Psoas muscle (tissue), 8 donors: ENCODE measurements around the gene ATP10B. TPM values are rescaled to one million over a fixed set of nuclear protein-coding genes. Genes with fewer than 3 reads are reported as not detected.

Experiments used
- ATAC-seq, 4 donors: fragments of 200-7000 bp; cut with Tn5 transposase; one replicate each; pipeline ENCODE4 v1.9.1; 2020; ENCODE audit warnings: moderate library complexity in 3 of 4, mild to moderate bottlenecking in 2 of 4
- DNase-seq, 2 donors: peaks; one replicate each; pipeline ENCODE4 v3.0.0-alpha.2; 2020
- H3K27ac ChIP-seq: fragments of 200-600 bp; one replicate; pipeline ENCODE4 v1.8.0; 2022
- H3K27me3 ChIP-seq, 3 donors: fragments of 200-600 bp in 1 of 3; one replicate each; pipeline versions ENCODE4 v1.6.1 to v1.8.0; 2013 to 2022; ENCODE audit warnings: low read length in 2 of 3, mild to moderate bottlenecking in 2 of 3, moderate library complexity in 1 of 3; ENCODE audit not compliant: insufficient read depth in 3 of 3
- H3K36me3 ChIP-seq, 2 donors: fragments of 200-600 bp in 1 of 2; one replicate each; pipeline versions ENCODE4 v1.6.1 to v1.8.0; 2013 to 2022; ENCODE audit warnings: low read depth in 1 of 2, mild to moderate bottlenecking in 1 of 2, moderate library complexity in 1 of 2; ENCODE audit not compliant: insufficient read depth in 1 of 2
- H3K4me1 ChIP-seq: fragments of 200-600 bp; one replicate; pipeline ENCODE4 v1.8.0; 2022
- H3K4me3 ChIP-seq: fragments of 200-600 bp; one replicate; pipeline ENCODE4 v1.8.0; 2022; ENCODE audit warnings: mild to moderate bottlenecking
- H3K9me3 ChIP-seq: fragments of 200-600 bp; one replicate; pipeline ENCODE4 v1.8.0; 2022
- CTCF ChIP-seq: fragments of 200-600 bp; IDR thresholded peaks from one replicate; pipeline ENCODE4 v1.8.0; 2022; ENCODE audit warnings: antibody characterized with exemption
- WGBS, 3 donors: extraction: QIAGEN DNeasy Blood & Tissue Kit; methylation state at CpG; one replicate each; pipeline versions ENCODE4 v1.1.6 to v1.1.7; 2013; 5-methylcytosine and 5-hydroxymethylcytosine counted together
- intact Hi-C, 2 donors: fragments of 100-400 bp; cut with DNase I; formaldehyde crosslinking; loops; one replicate each; pipeline versions ENCODE4 v1.11.0 to v1.14.2; 2022
- polyA plus RNA-seq, 3 donors: library from polyadenylated mRNA; stranded (reverse); fragments of 200-250 nt; gene quantifications; one replicate each; pipeline ENCODE4 v1.2.3, GENCODE V29; 2013
- total RNA-seq, 4 donors: library from RNA; stranded (reverse); fragmentation: NEBNext Ultra II Directional in 2 of 4; extraction: Animal tissue kit (Norgen Biotek cat#: 25700) in 2 of 4; gene quantifications; one replicate each; pipeline versions ENCODE4 v1.2.1 to v1.2.4, GENCODE V29; 2021 to 2023
- donor health status: healthy with polysubstance abuse.
- donor health status: DM: no; HTN: no; CAD: no; lungs with moderate emphysema.
- donor health status: Bipolar disorder and iron deficiency.
- donor health status: healthy.
- donor health status: DM: yes; HTN: yes; CAD: no.
- donor health status: DM: no; HTN: no; CAD: no.
- donor health status: DM: no; HTN: no; CAD: no.
- donor health status: DM: yes; HTN: yes; CAD: no.

ATP10B gene
- total and polyA plus RNA-seq, 7 donors = 0.01 to 0.04 TPM; not detected in 5

- no peak for TF ChIP-seq CTCF
- WGBS, 3 donors = 26 to 48% (median 31%) methylated on average over 1 of the region's 1 CpG
- intact Hi-C loops = no loop called here
- H3K4me3 ChIP-seq = no peak overlapping the region
- H3K9me3 ChIP-seq = no peaks in the 10 kb centered on the region
- no peaks in the 10 kb centered on the region for H3K4me1 ChIP-seq
- ATAC-seq (no peak), DNase-seq (no peak)
- no peaks in the 10 kb centered on the region for H3K36me3 ChIP-seq
- H3K27me3 ChIP-seq = no peaks in the 10 kb centered on the region
- H3K27ac ChIP-seq = no peak overlapping the region
These were observed 166.8 kb downstream of the ATP10B start for GRCh38 chr5:160685219-160685618.

GRCh38 chr5:160679567-160680309 is 172.3 kb downstream of the ATP10B start:
- intact Hi-C loops = no loop called here
- peaks cover 0 to 4% (median 0%) of the 10 kb centered on the region in 3 donors for H3K27me3 ChIP-seq
- H3K27ac ChIP-seq = no peak overlapping the region
- no peak for TF ChIP-seq CTCF
- no peak for DNase-seq
- H3K4me1 ChIP-seq = no peaks in the 10 kb centered on the region
- H3K9me3 ChIP-seq = no peaks in the 10 kb centered on the region
- WGBS, 3 donors = 46 to 50% (median 47%) methylated on average over 6 of the region's 6 CpGs
- H3K4me3 ChIP-seq = no peak overlapping the region
- H3K36me3 ChIP-seq = no peaks in the 10 kb centered on the region
- ATAC-seq = no peak

GRCh38 chr5:160675988-160676387 is 176.0 kb downstream of the ATP10B start:
- H3K4me1 ChIP-seq = no peaks in the 10 kb centered on the region
- no peaks in the 10 kb centered on the region for H3K36me3 ChIP-seq
- no peak for TF ChIP-seq CTCF
- ATAC-seq = no peak
- H3K27ac ChIP-seq = no peak overlapping the region
- no peaks in the 10 kb centered on the region for H3K9me3 ChIP-seq
- intact Hi-C loops = no loop called here
- 50 to 54% (median 52%) methylated on average over 2 of the region's 2 CpGs for WGBS, 3 donors
- no peak for DNase-seq
- H3K27me3 ChIP-seq = peaks cover 0 to 4% (median 0%) of the 10 kb centered on the region in 3 donors
- no peak overlapping the region for H3K4me3 ChIP-seq

GRCh38 chr5:160674901-160675300 is 177.1 kb downstream of the ATP10B start:
- no peak overlapping the region for H3K4me3 ChIP-seq
- no peak for DNase-seq
- no peak for ATAC-seq
- 16 to 30% (median 25%) methylated on average over 3 of the region's 3 CpGs for WGBS, 3 donors
- no peaks in the 10 kb centered on the region for H3K9me3 ChIP-seq
- H3K36me3 ChIP-seq = no peaks in the 10 kb centered on the region
- peaks cover 0 to 4% (median 0%) of the 10 kb centered on the region in 3 donors for H3K27me3 ChIP-seq
- intact Hi-C loops = no loop called here
- TF ChIP-seq CTCF = no peak
- H3K27ac ChIP-seq = no peak overlapping the region
- H3K4me1 ChIP-seq = no peaks in the 10 kb centered on the region

- Histone ChIP-seq H3K27me3 (peaks cover 0 to 4% (median 0%) of the 10 kb centered on the region in 3 donors), H3K4me3 (no peak overlapping the region), H3K27ac (no peak overlapping the region), H3K4me1 (no peaks in the 10 kb centered on the region), H3K36me3 (no peaks in the 10 kb centered on the region), H3K9me3 (no peaks in the 10 kb centered on the region)
- 0 to 24% (median 2%) methylated on average over 2 of the region's 2 CpGs for WGBS, 3 donors
- ATAC-seq (no peak), DNase-seq (no peak)
- TF ChIP-seq CTCF = no peak
- intact Hi-C loops = no loop called here
These were observed 179.5 kb downstream of the ATP10B start for GRCh38 chr5:160672521-160672920.
